ENCODE measurements around the gene RNF157.

The RNF157 gene

GRCh38 chr17:76198702-76199101 lies 41.6 kb downstream of the RNF157 start:
- Histone ChIP-seq H2AFZ (no peak overlapping the region), H3K79me2 (no peaks in the 10 kb centered on the region), H3K27ac (no peak overlapping the region), H3K9ac (no peak overlapping the region), H3K27me3 (ENCODE audit: control insufficient read depth, insufficient read depth, low read length) (no peaks in the 10 kb centered on the region), H3K4me1 (peaks cover 42% of the 10 kb centered on the region), H3K36me3 (ENCODE audit: control insufficient read depth, insufficient read depth, low read length) (no peaks in the 10 kb centered on the region), H3K9me3 (ENCODE audit: control insufficient read depth, low read length) (no peaks in the 10 kb centered on the region), H3K4me3 (ENCODE audit: low read depth, low read length) (no peak overlapping the region), H3K4me2 (ENCODE audit: low read length) (no peak overlapping the region)
- no peak for TF ChIP-seq CTCF (IDR thresholded peaks at IDR 0.05)

- no peak overlapping the region for H3K4me3 ChIP-seq (ENCODE audit: low read depth, low read length)
- peaks cover 50% of the 10 kb centered on the region for H3K4me1 ChIP-seq
- no peak overlapping the region for H3K9ac ChIP-seq
- H2AFZ ChIP-seq, result no peak overlapping the region
- no peak for TF ChIP-seq CTCF (IDR thresholded peaks at IDR 0.05)
- no peak overlapping the region for H3K4me2 ChIP-seq (ENCODE audit: low read length)
- no peaks in the 10 kb centered on the region for H3K79me2 ChIP-seq
- no peaks in the 10 kb centered on the region for H3K27me3 ChIP-seq (ENCODE audit: control insufficient read depth, insufficient read depth, low read length)
- H3K27ac ChIP-seq, result no peak overlapping the region
- no peaks in the 10 kb centered on the region for H3K36me3 ChIP-seq (ENCODE audit: control insufficient read depth, insufficient read depth, low read length)
- no peaks in the 10 kb centered on the region for H3K9me3 ChIP-seq (ENCODE audit: control insufficient read depth, low read length)
Measured at GRCh38 chr17:76197911-76198310, 42.4 kb downstream of the RNF157 start.

- Histone ChIP-seq H3K4me2 (ENCODE audit: low read length) (peak overlapping the region; percentile 52), H3K36me3 (ENCODE audit: control insufficient read depth, insufficient read depth, low read length) (no peaks in the 10 kb centered on the region), H3K27me3 (ENCODE audit: control insufficient read depth, insufficient read depth, low read length) (no peaks in the 10 kb centered on the region), H3K27ac (peak overlapping the region; percentile 93), H3K79me2 (no peaks in the 10 kb centered on the region), H3K9me3 (ENCODE audit: control insufficient read depth, low read length) (no peaks in the 10 kb centered on the region), H3K4me3 (ENCODE audit: low read depth, low read length) (peak overlapping the region; percentile 3), H3K4me1 (peaks cover 60% of the 10 kb centered on the region), H2AFZ (peak overlapping the region; percentile 19), H3K9ac (no peak overlapping the region)
- TF ChIP-seq CTCF (IDR thresholded peaks at IDR 0.05), result peak; percentile 10
Measured at GRCh38 chr17:76196675-76197074, 43.6 kb downstream of the RNF157 start.

- no peaks in the 10 kb centered on the region for H3K36me3 ChIP-seq (ENCODE audit: control insufficient read depth, insufficient read depth, low read length)
- H3K4me2 ChIP-seq (ENCODE audit: low read length), result no peak overlapping the region
- H3K27ac ChIP-seq, result peak overlapping the region; percentile 93
- peaks cover 61% of the 10 kb centered on the region for H3K4me1 ChIP-seq
- no peaks in the 10 kb centered on the region for H3K27me3 ChIP-seq (ENCODE audit: control insufficient read depth, insufficient read depth, low read length)
- no peak overlapping the region for H3K4me3 ChIP-seq (ENCODE audit: low read depth, low read length)
- H2AFZ ChIP-seq, result peak overlapping the region; percentile 19
- no peaks in the 10 kb centered on the region for H3K9me3 ChIP-seq (ENCODE audit: control insufficient read depth, low read length)
- no peak overlapping the region for H3K9ac ChIP-seq
- TF ChIP-seq CTCF (IDR thresholded peaks at IDR 0.05), result no peak
- no peaks in the 10 kb centered on the region for H3K79me2 ChIP-seq
Measured at GRCh38 chr17:76195281-76196096, 44.8 kb downstream of the RNF157 start.

GRCh38 chr17:76193591-76193990 lies 46.7 kb downstream of the RNF157 start:
- Histone ChIP-seq H3K36me3 (ENCODE audit: control insufficient read depth, insufficient read depth, low read length) (no peaks in the 10 kb centered on the region), H3K27ac (peak overlapping the region; percentile 81), H3K4me2 (ENCODE audit: low read length) (peak overlapping the region; percentile 58), H3K79me2 (no peaks in the 10 kb centered on the region), H3K9me3 (ENCODE audit: control insufficient read depth, low read length) (no peaks in the 10 kb centered on the region), H3K9ac (peak overlapping the region; percentile 21), H2AFZ (peak overlapping the region; percentile 48), H3K4me3 (ENCODE audit: low read depth, low read length) (peak overlapping the region; percentile 34), H3K27me3 (ENCODE audit: control insufficient read depth, insufficient read depth, low read length) (no peaks in the 10 kb centered on the region), H3K4me1 (peaks cover 61% of the 10 kb centered on the region)
- TF ChIP-seq CTCF (IDR thresholded peaks at IDR 0.05), result no peak

All from parathyroid adenoma (tissue), 2 donors.